ENCODE data around the gene TRABD2B.

TRABD2B gene

DNA sequence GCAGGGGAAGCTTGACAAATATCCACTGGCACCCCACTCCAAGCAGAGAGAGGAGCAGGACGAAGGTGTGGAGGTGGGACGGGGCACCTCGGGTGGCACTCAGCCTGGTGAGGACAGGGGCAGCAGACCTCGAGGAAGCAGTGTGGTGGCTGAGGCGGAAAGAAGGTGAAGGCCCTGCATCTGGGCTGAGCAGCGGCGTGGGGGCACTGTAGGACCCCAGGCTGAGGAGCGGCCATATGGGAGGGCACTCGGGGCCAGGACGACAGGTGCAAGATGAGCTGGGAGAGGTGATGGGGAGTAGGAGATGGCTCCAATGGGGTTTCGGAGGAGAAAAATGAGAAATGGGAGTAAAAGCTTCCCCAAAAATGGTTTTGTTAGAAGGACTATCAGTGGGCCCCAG is 224.9 kb downstream of the TRABD2B start:
- TF ChIP-seq, protein P1, sequence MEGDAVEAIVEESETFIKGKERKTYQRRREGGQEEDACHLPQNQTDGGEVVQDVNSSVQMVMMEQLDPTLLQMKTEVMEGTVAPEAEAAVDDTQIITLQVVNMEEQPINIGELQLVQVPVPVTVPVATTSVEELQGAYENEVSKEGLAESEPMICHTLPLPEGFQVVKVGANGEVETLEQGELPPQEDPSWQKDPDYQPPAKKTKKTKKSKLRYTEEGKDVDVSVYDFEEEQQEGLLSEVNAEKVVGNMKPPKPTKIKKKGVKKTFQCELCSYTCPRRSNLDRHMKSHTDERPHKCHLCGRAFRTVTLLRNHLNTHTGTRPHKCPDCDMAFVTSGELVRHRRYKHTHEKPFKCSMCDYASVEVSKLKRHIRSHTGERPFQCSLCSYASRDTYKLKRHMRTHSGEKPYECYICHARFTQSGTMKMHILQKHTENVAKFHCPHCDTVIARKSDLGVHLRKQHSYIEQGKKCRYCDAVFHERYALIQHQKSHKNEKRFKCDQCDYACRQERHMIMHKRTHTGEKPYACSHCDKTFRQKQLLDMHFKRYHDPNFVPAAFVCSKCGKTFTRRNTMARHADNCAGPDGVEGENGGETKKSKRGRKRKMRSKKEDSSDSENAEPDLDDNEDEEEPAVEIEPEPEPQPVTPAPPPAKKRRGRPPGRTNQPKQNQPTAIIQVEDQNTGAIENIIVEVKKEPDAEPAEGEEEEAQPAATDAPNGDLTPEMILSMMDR (IDR thresholded peaks at IDR 0.05; ENCODE audit: extremely low read depth, missing control alignments): no peak
- DNase-seq (ENCODE audit: low spot score): no peak

DNA sequence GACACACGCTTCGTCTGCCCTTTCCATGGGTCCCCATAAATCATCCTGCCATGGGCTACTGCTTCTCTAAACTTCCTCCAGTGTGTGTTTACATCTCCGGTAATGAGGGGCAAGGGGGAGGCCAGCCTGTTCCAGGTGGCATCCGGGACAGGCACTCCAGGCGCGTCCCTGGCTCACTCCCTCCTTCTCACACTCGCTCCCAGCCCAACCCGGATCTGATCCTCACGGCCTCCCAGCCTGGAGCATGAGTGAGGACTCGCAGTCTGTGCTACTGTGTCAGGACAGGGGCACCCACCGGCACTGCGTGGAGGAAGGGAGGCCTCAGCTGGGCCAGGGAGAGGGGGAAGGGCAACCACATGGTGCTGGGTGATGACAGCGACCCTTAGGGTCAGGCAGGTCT is 225.4 kb downstream of the TRABD2B start:
- TF ChIP-seq, protein P1 (IDR thresholded peaks at IDR 0.05; ENCODE audit: extremely low read depth, missing control alignments): no peak
- DNase-seq (ENCODE audit: low spot score): no peak

DNA sequence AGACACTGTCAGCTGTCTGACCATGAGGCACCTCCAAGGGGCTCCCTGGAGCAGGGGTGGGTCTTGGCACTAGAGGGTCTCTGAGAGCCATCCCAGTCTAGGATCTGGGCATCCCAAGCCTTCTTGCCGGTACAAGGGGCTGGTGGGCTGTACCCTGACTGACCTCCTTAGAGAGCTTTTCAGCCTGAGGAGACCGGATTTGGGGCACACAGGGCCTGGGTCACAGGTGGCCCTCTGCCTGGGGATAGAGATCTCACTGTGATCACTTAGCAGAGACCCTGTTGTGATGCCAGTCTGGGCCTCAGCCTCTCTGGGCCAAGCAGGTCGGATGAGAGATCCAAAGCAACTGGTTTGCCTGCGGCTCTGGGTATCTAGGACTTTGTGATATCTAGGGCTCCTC is 227.2 kb downstream of the TRABD2B start:
- TF ChIP-seq, protein P1 (IDR thresholded peaks at IDR 0.05; ENCODE audit: extremely low read depth, missing control alignments): no peak
- DNase-seq (ENCODE audit: low spot score): no peak

DNA sequence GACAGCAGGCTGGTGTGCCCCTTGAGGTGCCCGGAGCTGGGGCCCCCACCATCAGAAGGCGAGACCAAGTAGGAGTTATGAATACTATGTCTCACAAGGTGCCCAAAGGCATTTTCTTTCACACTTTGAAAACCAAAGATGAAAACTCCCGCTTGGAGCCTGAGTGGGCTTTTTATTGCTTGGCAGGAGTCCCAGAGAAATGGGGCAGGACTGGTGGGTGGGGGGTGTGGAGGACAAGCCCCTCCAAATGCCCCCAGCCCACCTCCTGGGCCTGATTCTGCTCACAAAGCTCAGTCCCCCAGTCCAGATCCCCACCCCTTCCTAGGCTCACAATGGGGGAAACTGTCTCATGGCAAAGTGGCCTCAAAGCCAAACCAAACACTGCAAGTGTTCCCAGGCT is 227.9 kb downstream of the TRABD2B start:
- TF ChIP-seq, protein P1 (IDR thresholded peaks at IDR 0.05; ENCODE audit: extremely low read depth, missing control alignments): no peak
- no peak for DNase-seq (ENCODE audit: low spot score)

DNA sequence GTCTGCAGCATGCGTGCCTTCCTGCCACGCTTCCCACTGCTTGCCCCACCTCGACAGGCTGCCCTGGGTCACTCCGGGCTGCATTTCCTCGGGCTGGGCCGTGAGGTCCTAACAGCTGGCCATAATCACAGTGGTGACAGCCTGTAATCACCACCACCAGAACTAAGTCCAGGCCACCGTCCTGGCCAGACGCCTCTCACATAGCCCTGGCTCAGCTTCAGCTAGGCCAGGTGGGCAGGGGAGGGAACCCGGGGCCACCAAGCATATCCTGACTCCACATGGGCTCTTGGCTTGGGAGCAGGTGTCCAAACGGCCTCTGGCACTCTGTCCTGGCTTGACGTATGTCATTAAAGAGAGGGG is 229.5 kb downstream of the TRABD2B start:
- TF ChIP-seq, protein P1 (IDR thresholded peaks at IDR 0.05; ENCODE audit: extremely low read depth, missing control alignments): no peak
- no peak for DNase-seq (ENCODE audit: low spot score)

DNA sequence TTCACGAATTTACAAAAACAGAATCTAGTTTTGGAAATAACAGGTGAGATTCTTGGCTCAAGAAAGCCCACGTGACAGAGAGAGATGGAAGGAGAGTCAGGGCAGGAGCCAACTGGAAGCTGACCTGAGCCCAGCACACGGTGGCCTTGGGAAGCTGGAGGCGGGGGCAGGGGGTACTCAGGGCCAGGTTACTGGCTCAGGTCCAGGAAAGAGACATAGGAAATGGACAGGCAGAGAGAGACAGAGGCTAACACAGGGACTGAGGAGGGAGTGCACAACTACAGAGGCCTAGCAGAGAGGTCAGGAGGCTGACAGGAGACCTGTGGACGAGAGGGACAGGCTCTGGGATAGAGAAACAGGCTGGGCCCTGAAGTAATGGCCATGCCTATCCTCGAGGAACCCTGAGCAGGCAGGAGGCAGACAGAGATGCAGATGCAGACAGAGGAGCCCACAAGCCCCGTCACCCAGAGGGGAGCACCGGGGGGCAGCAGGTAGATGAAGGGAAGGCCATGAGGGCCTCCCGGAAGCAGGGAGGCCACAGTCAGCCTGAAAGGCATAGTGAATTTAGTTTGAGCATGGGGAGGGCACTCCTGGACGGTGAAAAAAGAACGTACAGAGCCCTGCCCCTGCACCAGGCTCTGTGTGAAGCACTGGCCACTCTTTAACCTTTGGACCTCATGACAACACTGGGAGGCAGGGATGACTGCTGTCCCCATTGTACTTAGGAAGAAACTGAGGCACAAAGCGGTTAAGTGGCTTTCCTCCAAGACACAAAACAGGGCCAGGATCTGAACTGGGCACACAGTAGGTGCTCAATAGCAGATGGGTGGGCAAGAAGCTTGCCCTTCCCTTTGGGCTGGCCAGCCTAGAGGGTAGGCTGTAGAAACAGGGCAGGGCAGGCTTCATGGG is 230.1 kb downstream of the TRABD2B start:
- TF ChIP-seq, protein P1 (IDR thresholded peaks at IDR 0.05; ENCODE audit: extremely low read depth, missing control alignments): no peak
- no peak for DNase-seq (ENCODE audit: low spot score)

DNA sequence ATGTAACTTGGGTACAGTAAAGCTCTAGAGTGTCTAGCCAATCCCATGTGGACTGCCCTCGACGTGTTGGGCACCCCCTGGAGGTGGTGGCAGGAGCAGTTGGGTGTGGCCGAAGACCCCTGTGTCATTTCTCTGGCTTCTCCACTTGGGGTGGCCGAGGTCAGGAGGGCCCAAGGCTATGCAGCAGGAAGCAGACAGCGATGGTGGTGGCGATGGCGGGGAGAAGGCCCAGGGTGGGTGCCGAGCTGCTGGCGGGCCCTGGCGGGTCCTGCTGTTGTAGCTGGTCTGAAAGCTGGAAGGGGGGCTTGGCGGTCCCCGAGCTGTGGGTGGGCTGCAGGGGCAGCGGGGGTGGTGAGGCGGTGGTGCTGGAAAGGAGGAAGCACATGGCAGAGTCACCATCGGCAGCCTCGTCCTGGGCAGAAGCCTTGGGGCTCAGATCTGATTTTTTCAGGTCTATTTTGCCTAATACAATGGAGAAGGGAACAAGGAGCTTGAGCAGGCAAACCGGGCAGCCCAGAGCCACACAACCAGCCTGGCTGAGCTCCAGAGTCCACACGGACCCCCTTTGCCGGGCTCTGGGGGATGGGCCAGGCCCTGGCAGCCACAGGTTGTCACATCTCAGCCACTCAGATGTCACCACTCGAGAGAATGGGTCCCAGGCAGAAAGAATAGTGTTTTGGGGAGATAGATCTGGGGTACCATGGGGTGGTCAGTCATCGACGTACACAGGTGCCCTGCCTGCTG is 231.3 kb downstream of the TRABD2B start:
- no peak for DNase-seq (ENCODE audit: low spot score)
- TF ChIP-seq, protein P1 (IDR thresholded peaks at IDR 0.05; ENCODE audit: extremely low read depth, missing control alignments): no peak

All from GM20000 (cell line).